ENCODE results near the gene HAND2.

The HAND2 gene

GRCh38 chr4:173529477-173530325, at the start of gene HAND2:
Gene HAND2 (minus strand): TSS chr4:173530229. CDS start chr4:173529289, 940 bp downstream.
- peak; percentile 19 for DNase-seq

- DNase-seq = no peak
These were observed 48.9 kb upstream of the HAND2 start for GRCh38 chr4:173578956-173579355.

- DNase-seq = no peak
These were observed 47.9 kb upstream of the HAND2 start for GRCh38 chr4:173577963-173578362.

- DNase-seq = no peak
These were observed 45.6 kb upstream of the HAND2 start for GRCh38 chr4:173575482-173576152.

- no peak for DNase-seq
These were observed 43.7 kb upstream of the HAND2 start for GRCh38 chr4:173573725-173574124.

GRCh38 chr4:173573286-173573685, 43.3 kb upstream of the HAND2 start:
- DNase-seq = no peak

GRCh38 chr4:173572493-173573129, 42.6 kb upstream of the HAND2 start:
- DNase-seq = no peak

GRCh38 chr4:173571620-173572019, 41.6 kb upstream of the HAND2 start:
- DNase-seq = no peak

GRCh38 chr4:173565281-173565680, 35.3 kb upstream of the HAND2 start:
- DNase-seq = no peak

GRCh38 chr4:173564461-173564860, 34.4 kb upstream of the HAND2 start:
- DNase-seq = no peak

GRCh38 chr4:173560896-173561295, 30.9 kb upstream of the HAND2 start:
- no peak for DNase-seq

- DNase-seq = no peak
These were observed 26.5 kb upstream of the HAND2 start for GRCh38 chr4:173556398-173557131.

GRCh38 chr4:173547889-173548288, 17.9 kb upstream of the HAND2 start:
- DNase-seq = no peak

GRCh38 chr4:173546776-173547175, 16.7 kb upstream of the HAND2 start:
- DNase-seq = no peak

GRCh38 chr4:173545440-173545839, 15.4 kb upstream of the HAND2 start:
- no peak for DNase-seq

GRCh38 chr4:173543266-173543665, 13.2 kb upstream of the HAND2 start:
- no peak for DNase-seq

GRCh38 chr4:173539986-173540385, 10.0 kb upstream of the HAND2 start:
- DNase-seq = no peak

GRCh38 chr4:173538909-173539445, 8.9 kb upstream of the HAND2 start:
- no peak for DNase-seq

- peak; percentile 24 for DNase-seq
These were observed 8.3 kb upstream of the HAND2 start for GRCh38 chr4:173538148-173538908.

GRCh38 chr4:173537613-173538147, 7.7 kb upstream of the HAND2 start:
- DNase-seq = no peak

- DNase-seq = no peak
These were observed 6.9 kb upstream of the HAND2 start for GRCh38 chr4:173536808-173537429.

Data from NCI-H1417 treated with DMSO at 0.1 percent for 48 hours (cell line).